K562 (cell line): ENCODE data around the gene WDR46. TPM values are rescaled to one million over a fixed set of nuclear protein-coding genes. Genes with fewer than 3 reads are reported as not detected.

Experiments used
- ATF6 ChIP-seq: sonication (generic); formaldehyde crosslinking; IDR thresholded peaks from 2 replicates; pipeline ENCODE4 v1.4.0; 2020; ENCODE audit warnings: mild to moderate bottlenecking, missing genetic modification reagents
- ETV6 ChIP-seq, 3 experiments: fragments of 150-350 bp in 1 of 3; sonication (generic) in 1 of 3; formaldehyde crosslinking in 1 of 3; IDR thresholded peaks; 2 replicates each; pipeline versions ENCODE4 v1.6.1 to v1.8.0; 2014 to 2022; ENCODE audit warnings: borderline replicate concordance in 2 of 3, low read depth in 2 of 3, antibody characterized with exemption in 1 of 3, low read length in 1 of 3, mild to moderate bottlenecking in 1 of 3, missing genetic modification reagents in 1 of 3
- HOXB6 ChIP-seq: fragments of 250-450 bp; sonication (Bioruptor Pico); IDR thresholded peaks from 2 replicates; pipeline ENCODE4 v1.5.1; 2022; ENCODE audit warnings: mild to moderate bottlenecking, borderline replicate concordance
- JUN ChIP-seq, 2 experiments: sonication (generic) in 1 of 2; formaldehyde crosslinking in 1 of 2; IDR thresholded peaks; 2 replicates each; pipeline versions ENCODE4 v1.6.1 to v1.8.0; 2012 to 2022; ENCODE audit warnings: borderline replicate concordance in 2 of 2, mild to moderate bottlenecking in 2 of 2, improper control_type of control experiment in 1 of 2, low read depth in 1 of 2, low read length in 1 of 2, missing genetic modification reagents in 1 of 2
- JUNB ChIP-seq: fragments of 450-650 bp; formaldehyde crosslinking; conservative IDR thresholded peaks from 2 replicates; pipeline ENCODE4 v1.4.0; 2020; ENCODE audit warnings: mild to moderate bottlenecking
- NCOA6 ChIP-seq: fragments of 450-650 bp; IDR thresholded peaks from 2 replicates; pipeline ENCODE4 v1.6.1; 2017; ENCODE audit warnings: mild to moderate bottlenecking
- NFIX ChIP-seq: fragments of 250-450 bp; sonication (Bioruptor Pico); IDR thresholded peaks from 2 replicates; pipeline ENCODE4 v1.4.0; 2020; ENCODE audit warnings: low read depth, mild to moderate bottlenecking, moderate library complexity
- NKRF ChIP-seq: fragments of 450-650 bp; IDR thresholded peaks from 2 replicates; pipeline ENCODE4 v1.6.1; 2016; ENCODE audit warnings: borderline replicate concordance
- PHTF2 ChIP-seq: fragments of 250-450 bp; sonication (Bioruptor Pico); IDR thresholded peaks from 2 replicates; pipeline ENCODE4 v1.5.0; 2021; ENCODE audit warnings: mild to moderate bottlenecking
- RHOXF2B ChIP-seq: fragments of 250-450 bp; sonication (Bioruptor Pico); conservative IDR thresholded peaks from 2 replicates; pipeline ENCODE4 v1.5.1; 2021
- SAP30 ChIP-seq: fragments of 200-600 bp; sonication (generic); IDR thresholded peaks from 2 replicates; pipeline ENCODE4 v1.6.1; 2012; ENCODE audit warnings: borderline replicate concordance, low read depth, mild to moderate bottlenecking, moderate library complexity, low read length, control low read depth, inconsistent platforms; ENCODE audit not compliant: insufficient read depth, poor library complexity, severe bottlenecking
- SOX6 ChIP-seq: fragments of 450-650 bp; IDR thresholded peaks from 2 replicates; pipeline ENCODE4 v1.6.1; 2014; ENCODE audit warnings: mild to moderate bottlenecking
- USF1 ChIP-seq: sonication (generic); formaldehyde crosslinking; IDR thresholded peaks from 2 replicates; pipeline ENCODE4 v1.9.0; 2022; ENCODE audit warnings: mild to moderate bottlenecking, missing genetic modification reagents
- XRCC3 ChIP-seq: fragments of 450-650 bp; IDR thresholded peaks from 2 replicates; pipeline ENCODE4 v1.6.1; 2017; ENCODE audit warnings: mild to moderate bottlenecking, moderate library complexity
- ZNF12 ChIP-seq: sonication (generic); formaldehyde crosslinking; IDR thresholded peaks from 2 replicates; pipeline ENCODE4 v1.4.0; 2020; ENCODE audit warnings: mild to moderate bottlenecking, missing genetic modification reagents
- ZNF253 ChIP-seq: fragments of 250-450 bp; sonication (Bioruptor Pico); conservative IDR thresholded peaks from 2 replicates; pipeline ENCODE4 v1.6.1; 2021; ENCODE audit warnings: mild to moderate bottlenecking
- ZNF395 ChIP-seq: fragments of 200-800 bp; sonication (Bioruptor generic); IDR thresholded peaks from 2 replicates; pipeline ENCODE4 v1.6.1; 2017; ENCODE audit warnings: missing genetic modification characterization, missing compliant biosample characterization
- polyA plus RNA-seq, 8 experiments: library from polyadenylated mRNA; depleted of rRNA in 4 of 8; stranded (reverse) in 5 of 8; unstranded in 3 of 8; fragments of >200 nt; fragmentation: Nextera tagmentation in 2 of 8; fragmentation: Illumina TruSeq in 1 of 8; extraction: Ambion mirVana in 2 of 8; extraction: Trizol in 1 of 8; gene quantifications; 2 replicates each; pipeline versions ENCODE4 v1.2.1 to v1.2.3, GENCODE V29; 2011 to 2014; ENCODE audit warnings: inconsistent platforms in 1 of 8, missing spikeins in 1 of 8
- total RNA-seq, 7 experiments: library from RNA; depleted of rRNA in 6 of 7; stranded (reverse); fragments of >200 nt in 6 of 7; fragmentation: Illumina TruSeq in 2 of 7; extraction: Trizol in 2 of 7; gene quantifications; 2 replicates each; pipeline versions ENCODE4 v1.2.1 to v1.2.3, GENCODE V29; 2011 to 2021; ENCODE audit warnings: low replicate concordance in 1 of 7
- TF ChIP-seq, protein P1 (sequence below): fragments of 250-450 bp; sonication (Bioruptor Pico); IDR thresholded peaks from 2 replicates; pipeline ENCODE4 v1.8.0; 2022; ENCODE audit warnings: inconsistent platforms

WDR46 gene
- total and polyA plus RNA-seq, 9 of the 15 experiments (the other 6 are each of a cell fraction or from before 2014, with no cell fraction given), result 8.9 to 146 (median 93.1) TPM

- TF ChIP-seq ZNF12 (CRISPR knock-in tag), result no peak; the same call in 1 of the 2 replicates
- TF ChIP-seq PHTF2 (CRISPR knock-in tag), result no peak
- TF ChIP-seq RHOXF2B (CRISPR knock-in tag), result no peak
- no peak for TF ChIP-seq NFIX
- TF ChIP-seq USF1 (CRISPR knock-in tag), result no peak
- peak; percentile 15 for TF ChIP-seq SAP30
- no peak for TF ChIP-seq ATF6
- no peak for TF ChIP-seq NKRF
- no peak for TF ChIP-seq HOXB6
- TF ChIP-seq, protein P1, sequence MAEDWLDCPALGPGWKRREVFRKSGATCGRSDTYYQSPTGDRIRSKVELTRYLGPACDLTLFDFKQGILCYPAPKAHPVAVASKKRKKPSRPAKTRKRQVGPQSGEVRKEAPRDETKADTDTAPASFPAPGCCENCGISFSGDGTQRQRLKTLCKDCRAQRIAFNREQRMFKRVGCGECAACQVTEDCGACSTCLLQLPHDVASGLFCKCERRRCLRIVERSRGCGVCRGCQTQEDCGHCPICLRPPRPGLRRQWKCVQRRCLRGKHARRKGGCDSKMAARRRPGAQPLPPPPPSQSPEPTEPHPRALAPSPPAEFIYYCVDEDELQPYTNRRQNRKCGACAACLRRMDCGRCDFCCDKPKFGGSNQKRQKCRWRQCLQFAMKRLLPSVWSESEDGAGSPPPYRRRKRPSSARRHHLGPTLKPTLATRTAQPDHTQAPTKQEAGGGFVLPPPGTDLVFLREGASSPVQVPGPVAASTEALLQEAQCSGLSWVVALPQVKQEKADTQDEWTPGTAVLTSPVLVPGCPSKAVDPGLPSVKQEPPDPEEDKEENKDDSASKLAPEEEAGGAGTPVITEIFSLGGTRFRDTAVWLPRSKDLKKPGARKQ (CRISPR knock-in tag), result no peak
- no peak for TF ChIP-seq XRCC3
- no peak for TF ChIP-seq NCOA6
- TF ChIP-seq JUNB, result no peak
- TF ChIP-seq ZNF253 (CRISPR knock-in tag), result no peak
- no peak for TF ChIP-seq JUN (IDR thresholded peaks at IDR 0.05; ENCODE audit: borderline replicate concordance, low read depth, low read length)
- no peak for TF ChIP-seq JUN (CRISPR knock-in tag; IDR thresholded peaks at IDR 0.05; ENCODE audit: borderline replicate concordance)
- TF ChIP-seq ETV6 (IDR thresholded peaks at IDR 0.05; ENCODE audit: borderline replicate concordance in 1 of 2, low read depth in 2 of 2, low read length in 1 of 2), result peak in 1 of 2 experiments; percentile 9; a peak in 1 of 4 replicates
- no peak for TF ChIP-seq ETV6 (CRISPR knock-in tag; IDR thresholded peaks at IDR 0.05; ENCODE audit: borderline replicate concordance)
- no peak; the same call in 1 of the 2 replicates for TF ChIP-seq ZNF395 (CRISPR knock-in tag)
- TF ChIP-seq SOX6, result no peak
Observed at GRCh38 chr6:33298773-33299236, 9.8 kb upstream of the WDR46 start, which contains the start of gene RGL2 (continued).
